Mammary epithelial cell (primary cell): ENCODE measurements around the gene MMS19.

ENCODE experiments used
- CTCF ChIP-seq, 2 donors: IDR thresholded peaks in 1 of 2; conservative IDR thresholded peaks in 1 of 2; 2 replicates each; pipeline ENCODE4 v1.5.1; 2011 to 2012; ENCODE audit warnings: inconsistent platforms in 2 of 2, low read length in 2 of 2, mild to moderate bottlenecking in 2 of 2, control low read depth in 1 of 2, low read depth in 1 of 2; ENCODE audit not compliant: insufficient read depth in 1 of 2; ENCODE audit errors: extremely low read depth in 1 of 2
- EZH2 ChIP-seq: IDR thresholded peaks from 2 replicates; pipeline ENCODE4 v1.6.1; 2012; ENCODE audit warnings: low read length, inconsistent platforms, borderline replicate concordance

- no peak for TF ChIP-seq EZH2
- no peak for TF ChIP-seq CTCF (conservative IDR thresholded peaks at IDR 0.05 in 1 of 2, IDR thresholded peaks at IDR 0.05 in 1 of 2; ENCODE audit: extremely low read depth in 1 of 2, insufficient read depth in 1 of 2, low read depth in 1 of 2, low read length in 2 of 2)
Measured at GRCh38 chr10:97511711-97512440, 13.7 kb upstream of the MMS19 start.
